Measurements from ENCODE around the gene SFXN2.

GRCh38 chr10:102720337-102720736, 5.9 kb downstream of the SFXN2 start:
- no peak for TF ChIP-seq POLR2AphosphoS5 (IDR thresholded peaks at IDR 0.05; ENCODE audit: low read depth, low read length)
- TF ChIP-seq POLR2A (IDR thresholded peaks at IDR 0.05; ENCODE audit: low read depth, low read length) = no peak

Data from GM12892 (cell line).